ENCODE measurements around the gene ABCA2.
A peak's percentile ranks its signal among the peaks of the same experiment; 100 is the strongest.

The ABCA2 gene

DNA sequence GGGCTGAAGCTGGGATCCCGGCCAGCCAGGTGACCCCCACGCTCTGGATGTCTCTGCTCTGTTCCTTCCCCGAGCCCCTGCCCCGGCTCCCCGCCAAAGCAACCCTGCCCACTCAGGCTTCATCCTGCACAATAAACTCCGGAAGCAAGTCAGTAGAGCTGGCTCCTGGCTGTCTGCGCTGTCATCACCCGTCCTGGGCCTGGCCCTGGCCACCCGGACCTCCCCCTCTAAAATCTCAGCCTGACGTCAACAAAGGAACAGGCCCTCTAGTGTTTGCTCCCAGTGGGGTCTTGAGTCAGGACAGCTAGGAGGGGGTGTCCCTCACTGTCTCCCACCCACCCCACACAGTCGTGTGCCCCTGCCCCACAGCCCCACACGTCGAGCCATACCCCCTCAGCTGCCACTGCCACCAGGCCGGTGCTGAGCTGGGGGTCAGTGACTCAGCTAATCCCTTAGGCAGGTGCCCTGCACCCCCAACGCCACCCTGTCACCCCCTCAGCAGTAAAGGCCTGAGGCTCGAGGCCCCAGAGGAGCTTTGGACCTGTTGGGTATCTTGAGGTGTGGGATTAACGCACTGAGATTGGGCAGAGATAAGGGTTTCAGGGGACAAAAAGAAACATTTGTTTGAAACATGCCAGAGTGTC is 46.3 kb downstream of the ABCA2 start:
- FAIRE-seq (no peak), DNase-seq (ENCODE audit: low spot score) (no peak)

DNA sequence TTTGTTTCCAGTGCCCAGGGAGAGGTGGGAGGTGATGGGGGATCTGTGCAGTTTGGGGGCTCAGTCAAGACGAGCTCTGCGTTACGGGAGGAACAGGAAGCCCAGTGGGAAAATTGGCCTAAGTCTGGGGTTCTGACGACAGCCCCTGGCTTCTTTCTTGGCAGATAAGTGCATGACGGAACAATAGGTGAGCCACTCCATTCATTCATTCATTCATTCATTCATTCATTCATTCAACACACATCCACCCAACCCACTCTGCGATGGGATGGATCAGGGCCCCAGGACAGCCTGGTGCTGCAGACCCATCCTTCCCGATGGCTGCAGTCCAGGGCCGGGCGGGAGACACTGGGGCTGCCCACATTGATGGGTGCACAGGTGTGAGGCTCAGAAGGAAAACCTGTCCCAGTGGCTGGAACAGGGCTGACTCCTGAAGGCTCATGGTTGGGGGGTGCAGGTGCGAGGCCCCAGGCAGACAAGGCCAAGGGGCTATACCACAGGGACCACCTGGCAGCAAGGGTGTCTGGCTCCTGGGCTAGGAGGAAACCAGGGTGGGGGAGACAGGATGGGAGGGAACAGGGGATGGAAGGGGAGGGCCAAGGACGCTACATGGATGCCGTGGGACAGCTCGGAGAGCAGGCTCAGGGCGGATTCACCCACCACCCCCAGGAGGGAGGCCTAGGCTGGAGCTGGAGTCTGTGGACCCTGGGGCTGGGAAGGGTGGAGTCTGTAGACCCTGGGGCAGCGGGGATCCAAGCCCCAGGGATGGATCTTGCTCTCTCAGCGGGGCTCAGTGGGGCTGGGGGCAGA is 47.2 kb downstream of the ABCA2 start:
- FAIRE-seq, result no peak
- DNase-seq (ENCODE audit: low spot score), result no peak

DNA sequence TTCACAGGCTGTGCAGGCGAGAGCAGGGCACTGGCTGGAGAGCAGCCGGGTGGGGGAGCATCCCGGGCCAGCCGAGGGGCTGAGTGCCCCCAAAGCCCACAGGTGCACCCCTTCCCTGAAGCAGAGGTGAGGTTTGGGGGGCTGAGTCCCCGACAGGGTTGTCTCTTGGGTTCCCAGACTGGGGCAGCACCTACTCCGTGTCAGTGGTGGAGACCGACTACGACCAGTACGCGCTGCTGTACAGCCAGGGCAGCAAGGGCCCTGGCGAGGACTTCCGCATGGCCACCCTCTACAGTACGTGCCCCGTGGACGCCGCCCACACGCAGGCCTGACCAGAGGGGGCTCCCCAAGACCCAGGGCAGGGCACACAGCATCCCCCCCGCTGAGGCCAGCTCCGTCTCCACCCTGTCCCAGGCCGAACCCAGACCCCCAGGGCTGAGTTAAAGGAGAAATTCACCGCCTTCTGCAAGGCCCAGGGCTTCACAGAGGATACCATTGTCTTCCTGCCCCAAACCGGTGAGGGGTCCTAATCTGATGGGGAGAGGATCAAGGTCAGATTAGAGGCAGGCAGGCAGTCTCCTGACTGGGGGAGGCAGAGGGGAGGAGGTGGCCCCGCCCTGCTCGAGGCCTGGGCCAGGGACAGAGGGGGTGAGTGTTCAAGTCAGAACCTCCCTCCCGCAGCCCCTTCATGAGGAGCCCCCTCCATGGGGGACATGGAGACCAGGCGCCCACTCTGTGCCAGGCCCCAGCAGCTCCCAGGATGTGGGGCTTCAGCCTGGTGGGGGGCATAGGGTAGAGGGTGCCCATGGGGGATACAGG is 48.1 kb downstream of the ABCA2 start:
- DNase-seq (ENCODE audit: low spot score), result no peak
- FAIRE-seq, result no peak

DNA sequence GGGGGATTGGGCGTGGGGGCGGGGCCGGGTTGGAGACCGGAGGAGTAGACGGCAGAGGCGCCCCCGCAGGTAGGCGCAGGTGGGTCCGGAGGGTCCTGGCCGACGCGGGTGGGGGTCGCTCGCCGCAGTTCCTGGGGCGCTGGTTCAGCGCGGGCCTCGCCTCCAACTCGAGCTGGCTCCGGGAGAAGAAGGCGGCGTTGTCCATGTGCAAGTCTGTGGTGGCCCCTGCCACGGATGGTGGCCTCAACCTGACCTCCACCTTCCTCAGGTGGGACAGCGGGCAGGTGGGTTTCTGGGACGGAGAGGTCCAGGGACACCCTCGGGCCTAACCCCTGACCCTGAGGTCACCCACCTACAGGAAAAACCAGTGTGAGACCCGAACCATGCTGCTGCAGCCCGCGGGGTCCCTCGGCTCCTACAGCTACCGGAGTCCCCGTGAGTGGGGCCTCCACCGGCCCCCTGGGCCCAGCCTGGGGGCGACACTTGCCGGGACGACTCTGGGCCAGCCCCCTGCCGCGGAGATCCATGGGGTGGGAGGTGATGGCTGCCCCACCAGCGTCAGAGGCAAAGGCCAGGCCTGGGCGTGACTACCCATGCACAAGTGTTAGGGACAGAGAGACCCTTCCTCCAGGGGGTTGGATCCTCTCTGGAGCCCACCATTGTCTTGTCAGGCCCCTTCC is 49.0 kb downstream of the ABCA2 start:
- DNase-seq (ENCODE audit: low spot score) (no peak), FAIRE-seq (no peak)

DNA sequence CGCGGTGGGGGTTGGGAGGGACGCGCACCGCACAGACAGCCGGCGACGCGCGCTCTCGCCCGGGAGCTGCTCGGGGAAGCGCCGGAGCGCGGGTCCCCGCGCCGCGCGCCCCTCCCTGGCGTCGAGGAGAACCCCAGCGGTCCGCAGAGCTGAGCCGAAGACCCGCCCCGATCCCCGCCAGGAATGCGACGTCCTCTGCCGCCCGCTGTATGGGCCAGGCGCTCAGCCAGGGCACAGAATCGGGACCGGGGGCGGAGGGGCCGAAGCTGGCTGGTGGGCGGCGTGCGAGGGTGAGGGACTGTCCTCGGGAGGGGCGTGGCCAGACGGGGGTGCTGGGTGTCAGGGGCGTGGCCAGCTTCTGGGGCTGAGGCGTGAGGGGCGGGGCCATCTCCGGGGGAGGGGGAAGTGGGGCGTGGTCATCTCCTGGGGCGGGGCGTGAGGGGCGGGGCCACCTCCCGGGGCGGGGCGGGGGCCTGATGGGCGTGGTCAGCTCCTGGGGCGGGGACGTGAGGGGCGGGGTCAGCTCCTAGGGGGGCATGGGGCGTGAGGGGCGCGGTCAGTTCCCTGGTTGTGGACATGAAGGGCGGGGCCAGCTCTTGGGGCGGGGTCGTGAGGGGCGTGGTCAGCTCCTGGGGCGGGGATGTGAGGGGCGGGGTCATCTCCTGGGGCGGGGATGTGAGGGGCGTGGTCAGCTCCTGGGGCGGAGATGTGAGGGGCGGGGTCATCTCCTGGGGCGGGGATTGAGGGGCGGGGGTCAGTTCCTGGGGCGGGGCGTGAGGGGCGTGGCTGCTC is 49.8 kb downstream of the ABCA2 start:
- FAIRE-seq (no peak), DNase-seq (ENCODE audit: low spot score) (no peak)

DNA sequence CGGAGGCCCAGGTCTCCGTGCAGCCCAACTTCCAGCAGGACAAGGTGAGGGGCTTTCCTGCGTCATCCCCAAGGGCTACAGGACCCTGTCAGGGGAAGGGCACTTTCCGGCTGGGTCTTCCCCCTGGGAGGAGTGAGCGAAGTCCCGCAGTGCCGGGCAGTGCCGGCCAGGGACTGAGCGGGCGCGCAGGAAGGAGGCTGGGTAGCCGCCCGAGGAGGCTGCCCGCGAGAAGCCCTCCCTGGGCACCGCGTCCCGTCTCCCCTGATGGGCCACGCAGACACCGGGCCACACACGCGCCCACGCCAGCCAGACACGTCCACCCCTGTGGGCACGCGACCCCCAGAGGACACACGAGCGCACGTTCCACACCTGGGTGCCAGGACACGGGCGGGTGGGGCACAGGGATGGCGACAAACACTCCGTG is 50.4 kb downstream of the ABCA2 start:
- DNase-seq (ENCODE audit: low spot score) (no peak), FAIRE-seq (no peak)

DNA sequence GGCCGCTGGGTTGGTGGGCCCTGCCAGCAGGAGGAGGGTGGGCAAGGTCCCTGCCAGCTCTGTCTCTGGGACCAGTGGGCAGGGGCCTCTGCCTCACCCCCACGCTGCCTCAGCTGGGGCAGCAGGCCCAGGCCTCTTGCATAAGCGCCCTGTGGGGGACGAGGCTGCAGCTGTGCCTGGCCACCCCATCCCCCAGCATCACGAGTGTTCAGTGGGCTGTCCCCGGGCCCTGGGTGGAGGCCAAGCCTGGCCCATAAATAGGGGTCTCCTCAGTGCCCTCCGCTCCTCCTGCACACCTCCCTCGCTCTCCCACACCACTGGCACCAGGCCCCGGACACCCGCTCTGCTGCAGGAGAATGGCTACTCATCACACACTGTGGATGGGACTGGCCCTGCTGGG is 50.8 kb downstream of the ABCA2 start, which contains the start of gene PTGDS:
TSS of gene PTGDS (plus strand) at position 282 of the 400 bp plus-strand sequence. CDS start at position 357, 75 bp downstream.
- FAIRE-seq, result no peak
- no peak for DNase-seq (ENCODE audit: low spot score)

DNA sequence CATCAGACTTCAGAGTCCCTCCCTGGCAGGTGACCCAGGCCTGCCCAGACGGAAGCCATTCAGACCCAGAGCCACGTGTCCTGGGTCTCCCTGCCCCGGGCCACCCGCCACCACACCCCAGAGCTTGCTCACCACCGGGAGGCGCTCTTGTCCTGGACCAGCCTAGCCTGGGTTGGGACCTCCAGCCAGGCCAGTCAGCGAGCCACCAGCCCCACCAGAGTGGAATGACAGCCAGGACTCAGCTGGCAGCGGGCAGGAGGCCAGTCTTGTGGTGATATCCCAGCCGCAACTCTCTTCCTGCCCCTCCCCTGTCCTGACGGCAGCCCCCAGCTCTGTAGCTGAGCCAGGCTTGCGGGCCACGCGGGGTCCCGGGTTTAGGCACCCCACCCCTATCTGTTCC is 52.4 kb downstream of the ABCA2 start:
- FAIRE-seq (peak; percentile 46), DNase-seq (ENCODE audit: low spot score) (peak; percentile 61)

DNA sequence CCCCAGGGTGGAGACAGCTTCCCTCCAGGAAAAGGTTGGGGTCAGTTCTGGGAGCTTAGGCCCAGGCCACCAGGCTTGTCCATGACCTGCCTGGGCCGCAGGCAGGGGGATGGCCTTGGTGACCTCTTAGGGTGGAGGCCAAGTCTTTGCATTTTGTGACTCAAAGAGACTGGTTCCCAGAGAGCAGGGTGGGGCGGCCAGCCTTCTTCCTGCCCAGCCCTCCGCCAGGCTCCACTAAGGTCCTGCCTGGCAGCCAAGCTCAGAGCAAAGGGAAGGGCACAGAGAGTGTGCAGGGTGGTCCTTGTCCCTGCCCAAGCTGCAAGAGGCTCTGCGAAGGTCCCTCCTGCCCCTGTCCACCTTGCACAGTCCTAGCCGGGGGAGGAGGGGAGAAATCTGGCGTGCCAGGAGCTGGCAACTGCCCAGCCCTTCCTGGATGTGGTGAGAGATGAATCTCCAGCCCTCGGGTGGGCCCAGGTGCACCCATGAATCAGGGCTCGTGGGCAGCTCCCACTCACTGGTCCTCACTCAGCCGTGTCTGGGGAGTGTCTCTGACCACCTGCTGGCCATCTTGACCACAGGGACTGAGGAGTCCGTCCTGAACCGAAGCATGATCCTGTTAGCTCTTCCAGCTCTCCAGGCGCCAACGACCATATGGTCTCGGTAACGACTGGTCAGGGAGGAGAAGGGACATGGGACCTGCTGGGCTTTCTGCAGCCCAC is 53.1 kb downstream of the ABCA2 start:
- peak; percentile 75 for DNase-seq (ENCODE audit: low spot score)
- peak; percentile 86 for FAIRE-seq

DNA sequence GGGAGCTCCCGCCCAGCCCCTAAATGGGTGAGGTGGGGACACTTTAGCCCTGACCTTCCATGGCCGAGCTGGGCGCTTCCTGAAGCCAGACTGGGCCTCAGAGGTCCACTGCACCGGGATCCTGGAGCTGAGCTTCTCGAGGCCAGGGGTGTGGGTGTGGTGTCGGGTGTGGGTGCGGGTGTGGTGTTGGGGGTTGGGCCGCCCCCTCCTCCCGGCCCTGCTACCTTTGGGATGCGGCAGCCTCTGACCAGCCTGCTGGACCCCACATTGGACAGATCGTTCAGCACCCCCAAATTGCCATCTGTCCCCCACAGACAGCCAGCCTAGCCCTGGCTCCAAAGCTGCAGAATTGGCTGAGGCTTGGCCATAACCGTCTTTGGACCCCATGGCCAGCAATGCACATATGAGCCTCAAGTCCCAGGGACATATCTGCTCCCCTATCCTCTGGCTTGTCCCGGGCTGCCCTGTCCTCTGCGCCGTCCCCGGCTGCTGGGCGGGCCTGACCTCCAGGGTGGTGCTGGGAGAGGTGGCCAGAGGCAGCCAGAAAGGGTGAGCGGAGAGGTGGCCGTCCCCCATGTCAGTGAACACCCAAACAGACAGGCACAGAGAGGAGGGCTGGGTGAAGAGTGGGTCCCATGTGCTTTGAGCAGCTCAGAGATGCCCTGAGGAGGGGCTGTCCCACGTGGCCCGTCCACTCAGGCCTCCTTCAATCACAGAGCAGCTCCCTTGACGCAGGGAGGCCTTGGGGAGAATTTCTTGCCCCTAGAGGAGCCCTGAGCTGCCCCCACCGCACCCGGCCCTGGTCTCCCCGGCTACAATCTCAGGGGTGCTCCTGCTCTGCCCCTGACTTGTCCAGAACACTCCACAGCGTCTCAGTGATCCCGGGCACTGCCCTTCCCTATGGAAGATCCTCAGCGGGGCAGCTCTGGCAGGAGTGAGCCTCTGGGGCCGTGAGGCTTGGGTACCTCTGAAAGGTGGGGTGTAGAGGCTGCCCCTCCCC is 54.1 kb downstream of the ABCA2 start:
- FAIRE-seq (no peak), DNase-seq (ENCODE audit: low spot score) (no peak)

DNA sequence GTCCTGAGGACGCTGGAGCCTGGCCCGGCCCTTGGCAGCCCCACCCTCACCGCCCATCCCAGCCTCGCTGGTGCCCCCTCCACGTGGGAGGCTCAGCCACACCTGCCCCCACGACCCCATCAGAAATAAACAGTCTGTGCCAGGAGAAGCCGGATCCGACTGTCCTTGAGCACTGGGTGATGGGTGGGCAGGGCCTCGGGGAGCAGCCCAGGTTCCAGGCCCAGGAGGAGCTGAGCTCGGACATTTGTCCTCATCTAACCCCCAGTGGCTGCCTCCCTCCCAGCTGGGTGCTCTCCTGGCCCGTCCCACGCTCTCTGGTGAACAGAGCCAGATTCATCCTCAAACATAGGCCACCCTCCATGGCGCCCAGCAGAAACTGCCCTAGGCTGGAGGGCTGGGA is 55.3 kb downstream of the ABCA2 start:
- DNase-seq (ENCODE audit: low spot score) (no peak), FAIRE-seq (no peak)

DNA sequence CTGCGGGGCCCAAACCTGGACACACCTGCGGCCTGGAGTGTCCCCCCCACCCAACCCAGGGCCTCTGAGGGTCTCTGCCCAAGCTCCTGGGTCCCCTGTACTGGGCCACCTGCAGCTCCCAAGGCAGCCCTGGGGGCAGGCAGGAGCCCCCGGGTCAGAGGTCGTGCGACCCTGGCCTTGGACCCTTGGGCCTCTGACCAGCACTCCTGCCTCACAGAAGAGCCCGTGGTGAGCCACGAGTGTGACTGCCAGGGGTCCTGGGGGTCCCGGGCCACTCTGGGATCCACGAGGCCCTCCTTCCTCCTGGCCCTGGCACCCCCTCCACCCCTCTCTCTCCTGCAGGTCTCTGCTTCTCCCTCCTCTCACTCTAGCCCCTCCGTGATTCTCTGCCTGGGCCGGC is 55.7 kb downstream of the ABCA2 start:
- DNase-seq (ENCODE audit: low spot score) (no peak), FAIRE-seq (no peak)

DNA sequence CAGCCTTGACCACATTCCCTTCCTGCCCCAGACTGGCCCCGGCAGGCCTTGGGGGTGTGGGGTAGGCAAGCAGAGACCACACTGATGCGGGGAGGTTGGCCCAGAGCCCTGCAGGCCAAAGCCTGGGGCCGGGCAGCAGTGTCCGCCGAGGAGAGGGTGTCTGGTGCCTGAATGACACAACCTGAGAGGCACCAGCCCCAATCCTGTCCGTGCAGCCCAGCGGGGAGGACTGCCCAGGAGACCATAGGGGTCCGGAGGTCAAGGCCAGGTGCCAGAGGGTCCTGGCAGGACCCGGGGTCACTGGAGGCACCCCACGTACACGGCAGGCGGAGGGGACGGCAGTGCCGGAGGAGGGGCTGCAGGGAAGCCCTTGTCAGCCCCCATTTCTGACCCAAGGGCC is 56.3 kb downstream of the ABCA2 start:
- DNase-seq (ENCODE audit: low spot score) (no peak), FAIRE-seq (no peak)

DNA sequence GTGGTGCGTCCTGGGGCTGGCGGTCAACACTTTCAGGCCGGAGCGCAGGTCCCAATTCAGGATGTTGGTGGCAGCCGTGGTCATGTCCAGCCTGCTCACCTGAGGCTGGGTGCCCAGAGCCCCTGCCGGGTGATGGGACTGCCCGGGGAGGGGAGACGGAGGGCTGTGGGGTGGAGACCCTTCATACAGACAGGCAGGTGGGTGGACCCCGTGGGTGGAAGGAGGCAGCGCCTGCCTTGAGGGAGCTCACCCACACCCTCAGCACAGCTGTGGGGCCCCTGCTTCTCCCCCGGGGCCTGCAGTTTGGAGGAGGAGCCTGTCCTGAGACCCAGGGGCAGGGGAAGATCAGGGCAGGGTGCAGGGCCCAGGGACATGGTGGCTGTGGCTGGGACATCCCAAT is 57.7 kb downstream of the ABCA2 start:
- DNase-seq (ENCODE audit: low spot score), result no peak
- FAIRE-seq, result no peak

DNA sequence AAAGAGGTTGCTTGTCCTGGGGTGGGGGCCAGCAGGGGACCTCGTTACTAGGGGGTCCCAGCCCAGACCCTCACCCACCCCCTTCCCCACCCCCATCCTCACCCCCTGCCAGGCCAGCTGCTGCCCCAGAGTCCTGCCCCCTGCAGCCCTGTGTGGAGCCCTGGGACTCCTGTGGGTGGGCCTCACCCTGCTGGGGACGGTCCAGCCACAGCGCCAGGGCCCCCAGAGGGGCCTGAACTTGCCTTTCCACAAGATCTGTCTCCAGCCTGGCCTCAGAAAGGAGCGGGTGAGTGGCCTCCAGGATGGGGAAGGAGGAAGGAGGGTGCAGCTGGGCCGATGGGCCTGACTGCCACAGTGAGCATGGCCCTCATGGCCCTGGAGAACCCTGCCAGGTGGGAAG is 58.3 kb downstream of the ABCA2 start:
- DNase-seq (ENCODE audit: low spot score) (no peak), FAIRE-seq (no peak)

DNA sequence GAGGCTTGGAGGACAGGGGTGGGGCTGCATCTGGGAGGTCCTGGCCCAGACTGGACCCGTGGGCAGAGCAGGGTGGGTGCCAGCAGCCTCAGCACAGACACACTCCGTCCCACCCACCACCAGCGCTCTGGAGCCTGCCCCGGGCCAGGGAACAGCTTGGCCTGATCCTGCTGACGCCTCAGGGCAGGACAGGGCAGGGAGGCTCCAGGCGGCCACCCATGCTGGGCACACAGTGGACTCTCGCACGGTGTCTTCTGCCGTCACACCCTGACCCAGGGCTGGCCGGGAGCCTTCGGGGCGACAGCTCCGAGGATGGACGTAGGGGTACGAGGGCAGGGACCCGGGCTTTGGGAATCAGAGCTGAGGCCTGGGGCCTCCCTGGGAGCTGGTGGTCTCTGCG is 58.9 kb downstream of the ABCA2 start:
- no peak for DNase-seq (ENCODE audit: low spot score)
- FAIRE-seq, result no peak

DNA sequence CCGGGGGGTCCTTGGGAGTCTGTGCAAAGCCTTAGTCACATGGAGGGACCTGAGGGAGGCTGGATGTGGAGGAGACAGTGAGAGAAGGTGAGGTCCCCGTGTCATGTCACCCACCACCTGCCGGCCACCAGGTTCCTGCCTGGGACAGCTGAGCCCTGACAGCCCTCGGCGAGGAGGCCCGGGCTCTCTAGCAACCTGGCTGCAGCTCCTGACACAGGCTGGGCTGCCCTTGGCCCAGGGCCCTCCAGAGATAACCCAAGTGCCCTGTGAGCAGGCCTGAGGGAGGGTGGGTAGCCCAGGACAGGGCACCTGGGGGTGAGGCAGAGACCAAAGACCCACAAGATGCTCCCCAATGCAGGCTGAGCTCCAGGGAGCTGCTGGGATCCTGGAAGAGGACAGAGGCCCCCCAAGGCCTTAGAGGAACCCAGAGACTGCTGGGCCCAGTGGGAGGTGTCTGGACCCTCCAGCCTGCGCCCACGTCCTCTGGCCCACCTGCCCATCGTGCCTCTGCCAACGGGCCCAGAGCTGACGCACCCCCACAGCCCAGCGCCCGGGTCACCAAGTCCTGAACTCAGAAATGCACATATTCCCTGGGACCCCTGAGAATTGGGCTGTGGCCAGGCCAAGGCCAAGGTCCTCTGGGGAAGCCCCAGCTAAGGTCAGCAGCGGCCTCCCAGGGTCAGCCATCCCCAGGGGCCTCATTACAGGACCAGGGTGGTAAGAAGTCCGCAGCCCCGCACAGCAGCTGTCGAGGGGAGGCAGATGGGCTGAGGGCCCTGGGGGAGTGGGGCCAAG is 59.5 kb downstream of the ABCA2 start:
- DNase-seq (ENCODE audit: low spot score), result no peak
- FAIRE-seq, result no peak

Data from RCC 7860 (cell line).